A549 (cell line): ENCODE results near the gene ZNRF3. TPM values are rescaled to one million over a fixed set of nuclear protein-coding genes. Genes with fewer than 3 reads are reported as not detected.

Experiments used
- ATAC-seq, 2 experiments: fragments of 200-7000 bp in 1 of 2; fragments of >200 bp in 1 of 2; cut with Nextera tagmentation in 1 of 2; cut with Tn5 transposase in 1 of 2; 3 replicates each; pipeline versions ENCODE4 v1.8.0 to v1.9.1; 2018 to 2020; ENCODE audit warnings: mild to moderate bottlenecking in 1 of 2, moderate library complexity in 1 of 2
- CTCF ChIA-PET: fragments of 300-600 bp; sonication (Branson Sonifier 250); formaldehyde crosslinking; extraction: SDS; loops from one replicate; lab custom pipeline; 2021; ENCODE audit warnings: antibody characterized with exemption, inconsistent platforms; lab: Yijun Ruan, JAX
- POLR2A ChIA-PET: fragments of 350-600 bp; formaldehyde crosslinking; extraction: SDS; loops from one replicate; lab custom pipeline; 2021; ENCODE audit warnings: antibody characterized with exemption, inconsistent platforms; lab: Yijun Ruan, JAX
- DNase-seq, 2 experiments: peaks; one replicate each; pipeline versions ENCODE4 v3.0.0 to v3.0.0-alpha.2; 2011 to 2016; ENCODE audit warnings: low read depth in 1 of 2, low spot score in 1 of 2
- FAIRE-seq: peaks from 2 replicates; lab custom pipeline; 2011; peaks lifted over from hg19 to GRCh38; lab: Jason Lieb, UNC
- H3K27ac ChIP-seq, 2 experiments: fragments of >200 bp; sonication (Bioruptor Twin); formaldehyde crosslinking; 3 replicates each; pipeline ENCODE4 v1.5.1; 2016 to 2017
- H3K4me1 ChIP-seq: fragments of >200 bp; sonication (Bioruptor Twin); formaldehyde crosslinking; 3 replicates; pipeline ENCODE4 v1.6.1; 2016
- H3K4me2 ChIP-seq: fragments of >200 bp; sonication (Bioruptor Twin); formaldehyde crosslinking; 3 replicates; pipeline ENCODE4 v1.6.1; 2016
- H3K4me3 ChIP-seq: fragments of >200 bp; sonication (Bioruptor Twin); formaldehyde crosslinking; 3 replicates; pipeline ENCODE4 v1.5.1; 2016
- H3K9me3 ChIP-seq: fragments of >200 bp; sonication (Bioruptor Twin); formaldehyde crosslinking; 3 replicates; pipeline ENCODE4 v1.6.1; 2016
- ATOH8 ChIP-seq: fragments of 250-450 bp; sonication (Bioruptor Pico); IDR thresholded peaks from 2 replicates; pipeline ENCODE4 v1.5.0; 2020; ENCODE audit warnings: low read depth, mild to moderate bottlenecking, moderate library complexity
- BCL3 ChIP-seq: fragments of >200 bp; sonication (Bioruptor Twin); formaldehyde crosslinking; IDR thresholded peaks from 3 replicates; pipeline ENCODE4 v1.6.1; 2016
- BHLHE40 ChIP-seq: IDR thresholded peaks from 2 replicates; pipeline ENCODE4 v1.6.1; 2012; ENCODE audit warnings: low read depth, low read length, inconsistent platforms
- CEBPB ChIP-seq, 2 experiments: fragments of >200 bp in 1 of 2; sonication (Bioruptor Twin) in 1 of 2; formaldehyde crosslinking in 1 of 2; IDR thresholded peaks; 2 replicates each; pipeline ENCODE4 v1.6.1; 2012 to 2016
- EHF ChIP-seq: fragments of 250-450 bp; sonication (Bioruptor Pico); IDR thresholded peaks from 2 replicates; pipeline ENCODE4 v1.5.0; 2020; ENCODE audit warnings: mild to moderate bottlenecking
- ELK1 ChIP-seq: fragments of 150-350 bp; IDR thresholded peaks from 2 replicates; pipeline ENCODE4 v1.6.1; 2014; ENCODE audit warnings: low read depth, mild to moderate bottlenecking, low read length
- ESRRA ChIP-seq: fragments of 150-350 bp; IDR thresholded peaks from 2 replicates; pipeline ENCODE4 v1.6.1; 2014; ENCODE audit warnings: mild to moderate bottlenecking, low read length, borderline replicate concordance
- FOSB ChIP-seq: fragments of 250-450 bp; sonication (Bioruptor Pico); IDR thresholded peaks from 2 replicates; pipeline ENCODE4 v1.5.0; 2020; ENCODE audit warnings: mild to moderate bottlenecking, moderate library complexity
- FOXS1 ChIP-seq: fragments of 250-450 bp; sonication (Bioruptor Pico); IDR thresholded peaks from 2 replicates; pipeline ENCODE4 v1.5.0; 2020; ENCODE audit warnings: mild to moderate bottlenecking, moderate library complexity
- GATA3 ChIP-seq: IDR thresholded peaks from 2 replicates; pipeline ENCODE4 v1.6.1; 2012; ENCODE audit warnings: borderline replicate concordance
- HDAC2 ChIP-seq: fragments of 200-600 bp; sonication (generic); IDR thresholded peaks from 2 replicates; pipeline ENCODE4 v1.6.1; 2016
- HOXA7 ChIP-seq: fragments of 250-450 bp; sonication (Bioruptor Pico); IDR thresholded peaks from 2 replicates; pipeline ENCODE4 v1.5.0; 2020; ENCODE audit warnings: mild to moderate bottlenecking, moderate library complexity
- JUN ChIP-seq, 2 experiments: fragments of >200 bp; sonication (Bioruptor Twin); formaldehyde crosslinking; IDR thresholded peaks; 2 replicates in 1 of 2; 3 replicates in 1 of 2; pipeline ENCODE4 v1.6.1; 2016 to 2017
- JUNB ChIP-seq: fragments of >200 bp; sonication (Bioruptor Twin); formaldehyde crosslinking; IDR thresholded peaks from 2 replicates; pipeline ENCODE4 v1.6.1; 2016
- KDM5A ChIP-seq: fragments of 200-600 bp; sonication (generic); IDR thresholded peaks from 2 replicates; pipeline ENCODE4 v1.6.1; 2016; ENCODE audit warnings: antibody characterized with exemption, mild to moderate bottlenecking
- MAZ ChIP-seq: fragments of 150-350 bp; IDR thresholded peaks from 2 replicates; pipeline ENCODE4 v1.6.1; 2014; ENCODE audit warnings: antibody characterized with exemption, low read depth, low read length, borderline replicate concordance
- NR3C1 ChIP-seq: fragments of >200 bp; sonication (Bioruptor Twin); formaldehyde crosslinking; IDR thresholded peaks from 3 replicates; pipeline ENCODE4 v1.6.1; 2017
- RARB ChIP-seq: fragments of 250-450 bp; sonication (Bioruptor Pico); IDR thresholded peaks from 2 replicates; pipeline ENCODE4 v1.8.0; 2021; ENCODE audit warnings: mild to moderate bottlenecking, moderate library complexity
- RFX5 ChIP-seq: fragments of 450-650 bp; IDR thresholded peaks from 2 replicates; pipeline ENCODE4 v1.7.1; 2014; ENCODE audit warnings: antibody characterized with exemption, mild to moderate bottlenecking, moderate library complexity
- SREBF2 ChIP-seq: fragments of 450-650 bp; IDR thresholded peaks from 2 replicates; pipeline ENCODE4 v1.6.1; 2014; ENCODE audit warnings: mild to moderate bottlenecking, moderate library complexity
- TFCP2L1 ChIP-seq: fragments of 250-450 bp; sonication (Bioruptor Pico); IDR thresholded peaks from 2 replicates; pipeline ENCODE4 v1.5.0; 2021; ENCODE audit warnings: mild to moderate bottlenecking
- TP53 ChIP-seq: fragments of 250-450 bp; sonication (Bioruptor Pico); IDR thresholded peaks from 2 replicates; pipeline ENCODE4 v1.5.0; 2021; ENCODE audit warnings: mild to moderate bottlenecking, moderate library complexity
- ZSCAN20 ChIP-seq: fragments of 250-450 bp; sonication (Bioruptor Pico); IDR thresholded peaks from 2 replicates; pipeline ENCODE4 v1.8.0; 2022; ENCODE audit warnings: mild to moderate bottlenecking, moderate library complexity
- WGBS: methylation state at CpG from one replicate; pipeline ENCODE4 v1.1.6; 2017; ENCODE audit errors: missing lambda C conversion rate; 5-methylcytosine and 5-hydroxymethylcytosine counted together
- polyA plus RNA-seq, 4 experiments: library from polyadenylated mRNA; depleted of rRNA in 3 of 4; stranded (reverse); fragments of >200 nt; fragmentation: RNase III in 1 of 4; extraction: RNeasy Plus Mini Kit Qiagen cat#74134 plus additional on column Dnase treatment in 1 of 4; gene quantifications; 2 replicates in 3 of 4; 3 replicates in 1 of 4; pipeline ENCODE4 v1.2.3, GENCODE V29; 2011 to 2017

Gene ZNRF3
- polyA plus RNA-seq, 2 of the 4 experiments (the other 2 are of a cell fraction) = 4.6 to 6.9 TPM

GRCh38 chr22:28934026-28934425 lies 50.7 kb downstream of the ZNRF3 start (continued):
- TF ChIP-seq BHLHE40 = no peak
- TF ChIP-seq, all 56 proteins: peak for 0

GRCh38 chr22:28935140-28935539 lies 51.8 kb downstream of the ZNRF3 start:
- Histone ChIP-seq H3K4me3 (no peak overlapping the region), H3K27ac (0 out of 6 replicates have a peak overlapping the region, but pooled peaks of 1 of the 2 experiments have one; percentile 13), H3K4me2 (no peak overlapping the region), H3K9me3 (no peaks in the 10 kb centered on the region)
- WGBS = 88% methylated on average over 4 of the region's 4 CpGs
- CTCF ChIA-PET = interaction anchor here (1.0 kb wide), 1 partner anchor 9 kb away, joined by 4 read pairs; no protein-coding TSS in a partner anchor
- POLR2A ChIA-PET = no interaction called here
- FAIRE-seq = no peak
- DNase-seq = no peak
- ATAC-seq = no peak
- TF ChIP-seq TFCP2L1 (CRISPR knock-in tag) (no peak), ATOH8 (CRISPR knock-in tag) (no peak), RARB (CRISPR knock-in tag) (no peak), NR3C1 (no peak)
- TF ChIP-seq, all 56 proteins: peak for 0
- peaks cover 61% of the 10 kb centered on the region for H3K4me1 ChIP-seq

- ChIA-PET CTCF (no interaction called here), POLR2A (no interaction called here)
- peaks cover 61% of the 10 kb centered on the region for H3K4me1 ChIP-seq
- no peak overlapping the region for H3K4me2 ChIP-seq
- no peak overlapping the region for H3K4me3 ChIP-seq
- DNase-seq (no peak), ATAC-seq (peak in 1 of 2 experiments; percentile 56; a peak in 2 of 6 replicates), FAIRE-seq (no peak)
- WGBS = 92% methylated on average over 4 of the region's 4 CpGs
- TF ChIP-seq HDAC2 (no peak), HOXA7 (CRISPR knock-in tag) (no peak), ELK1 (no peak)
- no peak overlapping the region for H3K27ac ChIP-seq
- H3K9me3 ChIP-seq = no peaks in the 10 kb centered on the region
Observed at GRCh38 chr22:28935713-28936112, 52.3 kb downstream of the ZNRF3 start.

GRCh38 chr22:28936200-28936599 lies 52.8 kb downstream of the ZNRF3 start:
- CTCF ChIA-PET = interaction anchor here (0.6 to 0.8 kb wide), 2 partner anchors 76 to 91 kb away, joined by 3 read pairs; no protein-coding TSS in a partner anchor
- Histone ChIP-seq H3K4me2 (no peak overlapping the region), H3K4me3 (no peak overlapping the region), H3K9me3 (no peaks in the 10 kb centered on the region), H3K27ac (peak overlapping the region in 1 of 2 experiments; percentile 21; a peak in 1 of 6 replicates), H3K4me1 (peaks cover 57% of the 10 kb centered on the region)
- POLR2A ChIA-PET = no interaction called here
- ATAC-seq (0 out of 6 replicates have a peak, but pooled peaks of 1 of the 2 experiments have one; percentile 34), FAIRE-seq (no peak), DNase-seq (no peak)
- no peak for TF ChIP-seq BCL3
- no peak for TF ChIP-seq FOXS1
- no peak for TF ChIP-seq MAZ
- TF ChIP-seq BHLHE40 = no peak
- TF ChIP-seq JUN (IDR thresholded peaks at IDR 0.05) = no peak
- TF ChIP-seq TP53 (CRISPR knock-in tag) = no peak
- no peak for TF ChIP-seq ESRRA
- no peak for TF ChIP-seq RARB (CRISPR knock-in tag)
- no peak for TF ChIP-seq EHF (CRISPR knock-in tag)
- no peak for TF ChIP-seq RFX5
- no peak for TF ChIP-seq JUNB
- no peak for TF ChIP-seq CEBPB (IDR thresholded peaks at IDR 0.05)
- no peak for TF ChIP-seq GATA3
- TF ChIP-seq NR3C1 = no peak
- no peak for TF ChIP-seq ZSCAN20
- no peak for TF ChIP-seq FOSB (CRISPR knock-in tag)
- no peak for TF ChIP-seq SREBF2
- no peak for TF ChIP-seq KDM5A
- WGBS = 100% methylated on average over 1 of the region's 3 CpGs
